K562 (cell line): ENCODE measurements around the gene CYP11A1. TPM values are rescaled to one million over a fixed set of nuclear protein-coding genes. Genes with fewer than 3 reads are reported as not detected.

Source experiments
- ATAC-seq: fragments of 200-7000 bp; cut with Tn5 transposase; 3 replicates; pipeline ENCODE4 v1.9.1; 2020; ENCODE audit warnings: moderate library complexity
- BruUV-seq: library from RNA; stranded (reverse); fragments of 400-500 nt; replicated peaks from 2 replicates; lab custom pipeline; 2021; lab: Mats Ljungman, UMichigan
- CTCF ChIA-PET: fragments of 300-600 bp; formaldehyde crosslinking; extraction: SDS; loops from one replicate; lab custom pipeline; 2021; ENCODE audit warnings: low intra/inter-chr PET ratio; lab: Yijun Ruan, JAX
- POLR2A ChIA-PET: fragments of 300-600, 350-650 bp; sonication (Branson Sonifier 250); formaldehyde crosslinking; extraction: SDS; loops from one replicate; lab custom pipeline; 2021; ENCODE audit warnings: antibody characterized with exemption, inconsistent platforms; lab: Yijun Ruan, JAX
- DNase-seq, 4 experiments: peaks; one replicate each; pipeline versions ENCODE4 v3.0.0 to v3.0.0-alpha.2; 2011 to 2018; ENCODE audit warnings: low spot score in 3 of 4, mixed read lengths in 3 of 4; ENCODE audit errors: extremely low read depth in 1 of 4
- FAIRE-seq: peaks from 2 replicates; lab custom pipeline; 2011; peaks lifted over from hg19 to GRCh38; lab: Jason Lieb, UNC
- H2AFZ ChIP-seq: 2 replicates; pipeline ENCODE4 v1.6.0; 2011; ENCODE audit warnings: low read depth, low read length, control low read depth, inconsistent platforms
- H3K27ac ChIP-seq: fragments of 200-600 bp; 3 replicates; pipeline ENCODE4 v1.8.0; 2011; ENCODE audit warnings: low read depth, mild to moderate bottlenecking, control low read depth, inconsistent platforms, low read length, moderate library complexity, mixed read lengths; ENCODE audit errors: extremely low read depth
- H3K27me3 ChIP-seq, 2 experiments: fragments of 300-600 bp in 1 of 2; 2 replicates in 1 of 2; 3 replicates in 1 of 2; pipeline versions ENCODE4 v1.6.0 to v1.8.0; 2011; ENCODE audit warnings: inconsistent platforms in 2 of 2, low read length in 2 of 2, mild to moderate bottlenecking in 1 of 2, mixed read lengths in 1 of 2, moderate library complexity in 1 of 2; ENCODE audit not compliant: control insufficient read depth in 2 of 2, insufficient read depth in 2 of 2
- H3K36me3 ChIP-seq: fragments of 300-600 bp; 3 replicates; pipeline ENCODE4 v1.8.0; 2011; ENCODE audit warnings: mild to moderate bottlenecking, low read length, inconsistent platforms; ENCODE audit not compliant: control insufficient read depth, insufficient read depth
- H3K4me1 ChIP-seq, 2 experiments: fragments of 200-600 bp in 1 of 2; replicated peaks in 1 of 2; 2 replicates in 1 of 2; 3 replicates in 1 of 2; pipeline versions ENCODE4 v1.5.1 to v1.8.0; 2011; ENCODE audit warnings: inconsistent platforms in 2 of 2, low read length in 2 of 2, mild to moderate bottlenecking in 1 of 2, mixed read lengths in 1 of 2, moderate library complexity in 1 of 2; ENCODE audit not compliant: control insufficient read depth in 2 of 2, insufficient read depth in 2 of 2
- H3K4me2 ChIP-seq: 2 replicates; pipeline ENCODE4 v1.6.1; 2011; ENCODE audit warnings: low read length, control low read depth, inconsistent platforms, mixed read lengths; ENCODE audit not compliant: insufficient read depth
- H3K4me3 ChIP-seq: fragments of 200-600 bp; sonication (generic), shearing (Covaris generic); 2 replicates; pipeline ENCODE4 v1.5.1; 2016; ENCODE audit warnings: control low read depth, inconsistent platforms
- H3K79me2 ChIP-seq: fragments of 200-600 bp; 3 replicates; pipeline ENCODE4 v1.8.0; 2011; ENCODE audit warnings: low read length, inconsistent platforms; ENCODE audit not compliant: control insufficient read depth, insufficient read depth
- H3K9ac ChIP-seq, 2 experiments: 2 replicates each; pipeline versions ENCODE4 v1.6.0 to v1.6.1; 2011; ENCODE audit warnings: low read depth in 2 of 2, low read length in 2 of 2, control low read depth in 1 of 2, inconsistent platforms in 1 of 2, mild to moderate bottlenecking in 1 of 2, mixed read lengths in 1 of 2; ENCODE audit not compliant: insufficient read depth in 1 of 2
- H3K9me1 ChIP-seq: one replicate; pipeline ENCODE4 v1.6.0; 2011; ENCODE audit warnings: inconsistent platforms, mild to moderate bottlenecking, low read length, moderate library complexity; ENCODE audit not compliant: control insufficient read depth, insufficient read depth
- H3K9me3 ChIP-seq: replicated peaks from 2 replicates; pipeline ENCODE4 v1.5.1; 2011; ENCODE audit warnings: low read depth, low read length, inconsistent platforms; ENCODE audit not compliant: control insufficient read depth, insufficient read depth
- H4K20me1 ChIP-seq: replicated peaks from 2 replicates; pipeline ENCODE4 v1.6.1; 2011; ENCODE audit warnings: low read length, inconsistent platforms, mixed read lengths; ENCODE audit not compliant: control insufficient read depth, insufficient read depth
- FOXK2 ChIP-seq, 2 experiments: fragments of 450-650 bp; IDR thresholded peaks in 1 of 2; conservative IDR thresholded peaks in 1 of 2; 2 replicates each; pipeline ENCODE4 v1.6.1; 2016; ENCODE audit warnings: low read depth in 2 of 2, mild to moderate bottlenecking in 1 of 2
- FOXP1 ChIP-seq: sonication (generic); formaldehyde crosslinking; IDR thresholded peaks from 2 replicates; pipeline ENCODE4 v1.8.0; 2022; ENCODE audit warnings: mild to moderate bottlenecking, missing genetic modification reagents
- NCOA6 ChIP-seq: fragments of 450-650 bp; IDR thresholded peaks from 2 replicates; pipeline ENCODE4 v1.6.1; 2017; ENCODE audit warnings: mild to moderate bottlenecking
- SMAD4 ChIP-seq: fragments of 250-450 bp; sonication (Bioruptor Pico); conservative IDR thresholded peaks from 2 replicates; pipeline ENCODE4 v1.8.0; 2021; ENCODE audit warnings: inconsistent platforms, mild to moderate bottlenecking, moderate library complexity
- SREBF1 ChIP-seq: fragments of 150-350 bp; IDR thresholded peaks from 2 replicates; pipeline ENCODE4 v1.6.1; 2014; ENCODE audit warnings: antibody characterized with exemption, low read depth, low read length, borderline replicate concordance
- ZFP1 ChIP-seq: fragments of 450-650 bp; formaldehyde crosslinking; IDR thresholded peaks from 2 replicates; pipeline ENCODE4 v1.4.0; 2020; ENCODE audit warnings: mild to moderate bottlenecking, mixed read lengths
- ZNF436 ChIP-seq: fragments of 250-450, 450-650 bp; sonication (Bioruptor Pico); formaldehyde crosslinking; IDR thresholded peaks from 2 replicates; pipeline ENCODE4 v1.7.0; 2020; ENCODE audit warnings: mild to moderate bottlenecking
- ZNF644 ChIP-seq: fragments of 200-800 bp; sonication (Bioruptor generic); IDR thresholded peaks from 2 replicates; pipeline ENCODE4 v1.6.1; 2016; ENCODE audit warnings: low read depth, missing genetic modification characterization, missing compliant biosample characterization
- ZNF668 ChIP-seq: fragments of 250-450 bp; sonication (Bioruptor Pico); IDR thresholded peaks from 2 replicates; pipeline ENCODE4 v1.8.0; 2022; ENCODE audit warnings: mild to moderate bottlenecking, inconsistent platforms
- WGBS: fragments of 100-300 bp; shearing (Covaris generic); methylation state at CpG from one replicate; pipeline ENCODE4 v1.1.6; 2016; ENCODE audit warnings: low coverage, mixed read lengths; ENCODE audit not compliant: insufficient coverage; ENCODE audit errors: missing lambda C conversion rate; 5-methylcytosine and 5-hydroxymethylcytosine counted together
- in situ Hi-C: fragments of 300-500 bp; cut with MboI; formaldehyde crosslinking; loops from 4 replicates; pipeline ENCODE4 v1.15.0; 2018; ENCODE audit warnings: inconsistent platforms, mixed read lengths
- intact Hi-C: fragments of 100-400 bp; cut with micrococcal nuclease; formaldehyde crosslinking; loops from 2 replicates; pipeline ENCODE4 v1.14.2; 2022
- polyA plus RNA-seq, 8 experiments: library from polyadenylated mRNA; depleted of rRNA in 4 of 8; stranded (reverse) in 5 of 8; unstranded in 3 of 8; fragments of >200 nt; fragmentation: Nextera tagmentation in 2 of 8; fragmentation: Illumina TruSeq in 1 of 8; extraction: Ambion mirVana in 2 of 8; extraction: Trizol in 1 of 8; gene quantifications; 2 replicates each; pipeline versions ENCODE4 v1.2.1 to v1.2.3, GENCODE V29; 2011 to 2014; ENCODE audit warnings: inconsistent platforms in 1 of 8, missing spikeins in 1 of 8
- total RNA-seq, 7 experiments: library from RNA; depleted of rRNA in 6 of 7; stranded (reverse); fragments of >200 nt in 6 of 7; fragmentation: Illumina TruSeq in 2 of 7; extraction: Trizol in 2 of 7; gene quantifications; 2 replicates each; pipeline versions ENCODE4 v1.2.1 to v1.2.3, GENCODE V29; 2011 to 2021; ENCODE audit warnings: low replicate concordance in 1 of 7
- TF ChIP-seq, protein P1 (sequence below): fragments of 450-650 bp; formaldehyde crosslinking; IDR thresholded peaks from 2 replicates; pipeline ENCODE4 v1.4.0; 2020; ENCODE audit warnings: mild to moderate bottlenecking, moderate library complexity
- TF ChIP-seq, protein P2 (sequence below): fragments of 250-450 bp; sonication (Bioruptor Pico); IDR thresholded peaks from 2 replicates; pipeline ENCODE4 v1.9.0; 2021; ENCODE audit warnings: mild to moderate bottlenecking, inconsistent platforms
- TF ChIP-seq, protein P3 (sequence below): fragments of 450-650 bp; IDR thresholded peaks from one replicate; pipeline ENCODE4 v1.6.1; 2018; ENCODE audit warnings: mild to moderate bottlenecking, moderate library complexity; ENCODE audit not compliant: partially characterized antibody
- TF ChIP-seq, protein P4 (sequence below): fragments of 250-450 bp; sonication (Bioruptor Pico); IDR thresholded peaks from 2 replicates; pipeline ENCODE4 v1.5.0; 2021

CYP11A1 gene
- total and polyA plus RNA-seq, 9 of the 15 experiments (the other 6 are each of a cell fraction or from before 2014, with no cell fraction given), result 0.06 to 0.24 (median 0.10) TPM; not detected in 4

DNA sequence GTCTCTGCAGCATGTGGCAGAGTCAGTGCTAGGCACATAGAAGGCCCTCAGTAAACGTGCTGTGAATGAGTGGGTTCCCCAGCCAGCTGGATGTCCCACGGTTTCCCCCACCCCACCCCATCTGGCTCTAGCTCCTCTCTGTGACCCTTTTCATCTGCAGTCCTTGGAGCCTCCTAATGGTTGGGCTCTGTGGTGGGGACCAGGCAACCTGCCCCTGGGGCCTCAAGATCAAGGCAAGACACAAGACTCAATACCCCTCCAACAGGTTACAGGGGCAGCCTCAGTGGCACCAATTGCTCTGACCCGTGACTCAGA, 17.1 kb upstream of the CYP11A1 start (continued):
- TF ChIP-seq FOXK2 (conservative IDR thresholded peaks at IDR 0.05 in 1 of 2, IDR thresholded peaks at IDR 0.05 in 1 of 2; ENCODE audit: low read depth in 2 of 2) (no peak), NCOA6 (no peak), ZNF668 (CRISPR knock-in tag) (no peak), ZNF436 (CRISPR knock-in tag) (no peak)

DNA sequence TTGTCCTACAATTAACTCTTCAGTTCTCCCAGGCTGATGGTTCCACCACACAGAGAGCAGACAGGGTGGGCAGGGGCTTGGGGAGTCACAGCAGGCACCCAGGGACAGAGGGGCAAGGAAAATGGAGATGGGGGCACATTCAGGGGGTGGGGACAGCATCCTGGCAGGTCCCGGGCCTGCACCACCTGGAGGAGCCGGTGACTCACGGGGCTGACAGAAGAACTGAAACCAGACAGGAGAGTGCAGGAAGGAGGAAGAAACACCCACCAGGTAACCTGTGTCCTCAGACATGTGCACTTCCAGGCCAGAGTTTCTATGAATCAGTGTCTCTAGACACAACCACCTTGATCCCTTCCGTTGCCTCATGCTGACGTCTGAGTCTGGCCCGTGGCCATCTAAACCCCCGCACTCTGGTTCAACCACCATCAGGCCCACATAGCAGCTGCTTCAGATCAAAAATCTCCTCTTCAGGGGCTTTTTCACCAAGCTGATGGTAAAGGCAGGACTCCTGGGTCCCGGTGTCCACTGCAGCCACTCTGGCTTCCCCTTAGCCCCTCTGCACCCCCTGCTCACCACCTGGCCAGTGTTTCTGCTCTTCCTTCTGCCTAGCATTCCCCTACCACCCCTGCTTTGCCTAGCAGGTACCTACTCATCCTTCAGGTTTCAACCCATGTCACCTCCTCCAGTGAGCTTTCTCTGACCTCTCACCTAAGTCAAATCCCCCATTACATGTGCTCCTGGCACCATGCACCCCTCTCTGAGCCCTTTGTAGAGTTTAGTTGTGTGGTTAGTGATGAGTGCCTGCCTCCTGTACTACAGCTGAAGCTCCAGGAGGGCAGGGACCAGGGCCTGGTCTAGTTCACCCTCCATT, 16.5 kb upstream of the CYP11A1 start:
- H3K36me3 ChIP-seq, result no peaks in the 10 kb centered on the region
- in situ Hi-C loops, result no loop called here
- FAIRE-seq, result peak; percentile 32
- DNase-seq, result peak in 2 of 4 experiments; percentile 47 to 63
- intact Hi-C loops, result loop anchor here (2.0 kb wide), 2 partner anchors 99 to 107 kb away; no protein-coding TSS in a partner anchor
- H3K9me1 ChIP-seq, result no peaks in the 10 kb centered on the region
- peak; percentile 9; the same call in 2 of the 3 replicates for ATAC-seq
- ChIA-PET CTCF (interaction anchor here (0.7 to 5.9 kb wide), 5 partner anchors 9 to 248 kb away, joined by 3 to 102 read pairs (median 13); no protein-coding TSS in a partner anchor), POLR2A (interaction anchor here (0.6 to 3.9 kb wide), 13 partner anchors 9 to 197 kb away, joined by 3 to 12 read pairs (median 3); partner anchors contain the start of genes ARID3B, SEMA7A and UBL7)
- H3K27ac ChIP-seq, result no peak overlapping the region
- H3K4me1 ChIP-seq, result peaks cover 38 to 65% of the 10 kb centered on the region in 2 experiments
- BruUV-seq, result no TSS peak
- peak overlapping the region; percentile 19; the same call in 1 of the 2 replicates for H2AFZ ChIP-seq
- H3K79me2 ChIP-seq, result no peaks in the 10 kb centered on the region
- H4K20me1 ChIP-seq, result no peaks in the 10 kb centered on the region
- H3K9ac ChIP-seq, result peak overlapping the region in 1 of 2 experiments; percentile 70; a peak in 1 of 4 replicates
- no peaks in the 10 kb centered on the region for H3K9me3 ChIP-seq
- no peaks in the 10 kb centered on the region for H3K27me3 ChIP-seq
- WGBS, result 37% methylated on average over 8 of the region's 8 CpGs
- H3K4me3 ChIP-seq, result no peak overlapping the region
- no peak overlapping the region for H3K4me2 ChIP-seq
- TF ChIP-seq ZNF644 (tag), result no peak
- TF ChIP-seq, protein P1, sequence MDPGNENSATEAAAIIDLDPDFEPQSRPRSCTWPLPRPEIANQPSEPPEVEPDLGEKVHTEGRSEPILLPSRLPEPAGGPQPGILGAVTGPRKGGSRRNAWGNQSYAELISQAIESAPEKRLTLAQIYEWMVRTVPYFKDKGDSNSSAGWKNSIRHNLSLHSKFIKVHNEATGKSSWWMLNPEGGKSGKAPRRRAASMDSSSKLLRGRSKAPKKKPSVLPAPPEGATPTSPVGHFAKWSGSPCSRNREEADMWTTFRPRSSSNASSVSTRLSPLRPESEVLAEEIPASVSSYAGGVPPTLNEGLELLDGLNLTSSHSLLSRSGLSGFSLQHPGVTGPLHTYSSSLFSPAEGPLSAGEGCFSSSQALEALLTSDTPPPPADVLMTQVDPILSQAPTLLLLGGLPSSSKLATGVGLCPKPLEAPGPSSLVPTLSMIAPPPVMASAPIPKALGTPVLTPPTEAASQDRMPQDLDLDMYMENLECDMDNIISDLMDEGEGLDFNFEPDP (CRISPR knock-in tag), result no peak
- TF ChIP-seq, protein P2, sequence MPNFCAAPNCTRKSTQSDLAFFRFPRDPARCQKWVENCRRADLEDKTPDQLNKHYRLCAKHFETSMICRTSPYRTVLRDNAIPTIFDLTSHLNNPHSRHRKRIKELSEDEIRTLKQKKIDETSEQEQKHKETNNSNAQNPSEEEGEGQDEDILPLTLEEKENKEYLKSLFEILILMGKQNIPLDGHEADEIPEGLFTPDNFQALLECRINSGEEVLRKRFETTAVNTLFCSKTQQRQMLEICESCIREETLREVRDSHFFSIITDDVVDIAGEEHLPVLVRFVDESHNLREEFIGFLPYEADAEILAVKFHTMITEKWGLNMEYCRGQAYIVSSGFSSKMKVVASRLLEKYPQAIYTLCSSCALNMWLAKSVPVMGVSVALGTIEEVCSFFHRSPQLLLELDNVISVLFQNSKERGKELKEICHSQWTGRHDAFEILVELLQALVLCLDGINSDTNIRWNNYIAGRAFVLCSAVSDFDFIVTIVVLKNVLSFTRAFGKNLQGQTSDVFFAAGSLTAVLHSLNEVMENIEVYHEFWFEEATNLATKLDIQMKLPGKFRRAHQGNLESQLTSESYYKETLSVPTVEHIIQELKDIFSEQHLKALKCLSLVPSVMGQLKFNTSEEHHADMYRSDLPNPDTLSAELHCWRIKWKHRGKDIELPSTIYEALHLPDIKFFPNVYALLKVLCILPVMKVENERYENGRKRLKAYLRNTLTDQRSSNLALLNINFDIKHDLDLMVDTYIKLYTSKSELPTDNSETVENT, result no peak
- TF ChIP-seq, protein P3, sequence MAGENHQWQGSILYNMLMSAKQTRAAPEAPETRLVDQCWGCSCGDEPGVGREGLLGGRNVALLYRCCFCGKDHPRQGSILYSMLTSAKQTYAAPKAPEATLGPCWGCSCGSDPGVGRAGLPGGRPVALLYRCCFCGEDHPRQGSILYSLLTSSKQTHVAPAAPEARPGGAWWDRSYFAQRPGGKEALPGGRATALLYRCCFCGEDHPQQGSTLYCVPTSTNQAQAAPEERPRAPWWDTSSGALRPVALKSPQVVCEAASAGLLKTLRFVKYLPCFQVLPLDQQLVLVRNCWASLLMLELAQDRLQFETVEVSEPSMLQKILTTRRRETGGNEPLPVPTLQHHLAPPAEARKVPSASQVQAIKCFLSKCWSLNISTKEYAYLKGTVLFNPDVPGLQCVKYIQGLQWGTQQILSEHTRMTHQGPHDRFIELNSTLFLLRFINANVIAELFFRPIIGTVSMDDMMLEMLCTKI, result no peak
- no peak for TF ChIP-seq ZFP1 (CRISPR knock-in tag)
- TF ChIP-seq SMAD4 (CRISPR knock-in tag), result 0 out of 2 replicates have a peak, but pooled peaks have one; percentile 25
- TF ChIP-seq SREBF1, result no peak
- TF ChIP-seq, protein P4, sequence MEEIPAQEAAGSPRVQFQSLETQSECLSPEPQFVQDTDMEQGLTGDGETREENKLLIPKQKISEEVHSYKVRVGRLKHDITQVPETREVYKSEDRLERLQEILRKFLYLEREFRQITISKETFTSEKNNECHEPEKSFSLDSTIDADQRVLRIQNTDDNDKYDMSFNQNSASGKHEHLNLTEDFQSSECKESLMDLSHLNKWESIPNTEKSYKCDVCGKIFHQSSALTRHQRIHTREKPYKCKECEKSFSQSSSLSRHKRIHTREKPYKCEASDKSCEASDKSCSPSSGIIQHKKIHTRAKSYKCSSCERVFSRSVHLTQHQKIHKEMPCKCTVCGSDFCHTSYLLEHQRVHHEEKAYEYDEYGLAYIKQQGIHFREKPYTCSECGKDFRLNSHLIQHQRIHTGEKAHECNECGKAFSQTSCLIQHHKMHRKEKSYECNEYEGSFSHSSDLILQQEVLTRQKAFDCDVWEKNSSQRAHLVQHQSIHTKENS (CRISPR knock-in tag), result no peak
- TF ChIP-seq FOXP1 (CRISPR knock-in tag), result no peak
